ENCODE results near the gene ELAVL1.
"Not testable (repeated sequence)": the region's sequence is repeated elsewhere in the genome, so short reads cannot be mapped to it uniquely, and the experiment has no call there.

The ELAVL1 gene

GRCh38 chr19:7941895-7942596 lies 63.4 kb downstream of the ELAVL1 start:
- DNase-seq (ENCODE audit: low read depth, low spot score), result no peak

- DNase-seq (ENCODE audit: low read depth, low spot score), result no peak
Measured at GRCh38 chr19:7940841-7941240, 64.6 kb downstream of the ELAVL1 start.

GRCh38 chr19:7934766-7935165 lies 70.7 kb downstream of the ELAVL1 start:
- no peak for DNase-seq (ENCODE audit: low read depth, low spot score)

- DNase-seq (ENCODE audit: low read depth, low spot score), result no peak
Measured at GRCh38 chr19:7933828-7934725, 71.4 kb downstream of the ELAVL1 start.

- DNase-seq (ENCODE audit: low read depth, low spot score), result no peak
Measured at GRCh38 chr19:7933411-7933810, 72.0 kb downstream of the ELAVL1 start.

GRCh38 chr19:7932930-7933300 lies 72.5 kb downstream of the ELAVL1 start:
- DNase-seq (ENCODE audit: low read depth, low spot score), result no peak

GRCh38 chr19:7932276-7932929 lies 73.0 kb downstream of the ELAVL1 start:
- DNase-seq (ENCODE audit: low read depth, low spot score), result no peak

GRCh38 chr19:7931221-7932061 lies 74.0 kb downstream of the ELAVL1 start:
- DNase-seq (ENCODE audit: low read depth, low spot score), result no peak

GRCh38 chr19:7930765-7931164 lies 74.7 kb downstream of the ELAVL1 start:
- DNase-seq (ENCODE audit: low read depth, low spot score), result no peak

GRCh38 chr19:7930030-7930429 lies 75.4 kb downstream of the ELAVL1 start:
- not testable (repeated sequence) for DNase-seq (ENCODE audit: low read depth, low spot score)

GRCh38 chr19:7928741-7929701 lies 76.4 kb downstream of the ELAVL1 start:
- DNase-seq (ENCODE audit: low read depth, low spot score), result peak; percentile 90

GRCh38 chr19:7928334-7928706 lies 77.1 kb downstream of the ELAVL1 start:
- DNase-seq (ENCODE audit: low read depth, low spot score), result no peak

- no peak for DNase-seq (ENCODE audit: low read depth, low spot score)
Measured at GRCh38 chr19:7927605-7928333, 77.7 kb downstream of the ELAVL1 start.

GRCh38 chr19:7926727-7927604 lies 78.5 kb downstream of the ELAVL1 start:
- DNase-seq (ENCODE audit: low read depth, low spot score), result no peak

- DNase-seq (ENCODE audit: low read depth, low spot score), result peak; percentile 83
Measured at GRCh38 chr19:7926021-7926726, 79.3 kb downstream of the ELAVL1 start, which contains the start of gene CTXN1. CTXN1 (minus strand) TSS chr19:7926135; CDS start chr19:7925538, 597 bp downstream.

GRCh38 chr19:7925171-7925851 lies 80.1 kb downstream of the ELAVL1 start:
- DNase-seq (ENCODE audit: low read depth, low spot score), result peak; percentile 93

GRCh38 chr19:7924651-7925170 lies 80.7 kb downstream of the ELAVL1 start:
- DNase-seq (ENCODE audit: low read depth, low spot score), result no peak

Data from astrocyte of the hippocampus (primary cell).